IMR-90 (cell line): ENCODE data around the gene ELF2. TPM values are rescaled to one million over a fixed set of nuclear protein-coding genes. Genes with fewer than 3 reads are reported as not detected.

ENCODE experiments used
- ATAC-seq: fragments of 200-7000 bp; cut with Tn5 transposase; 2 replicates; pipeline ENCODE4 v1.9.1; 2020; ENCODE audit warnings: low read depth, mild to moderate bottlenecking, moderate library complexity
- BruUV-seq: library from RNA; stranded (reverse); fragments of 400-500 nt; replicated peaks from 2 replicates; lab custom pipeline; 2021; lab: Mats Ljungman, UMichigan
- CTCF ChIA-PET: fragments of 300-600 bp; formaldehyde crosslinking; extraction: SDS; loops from one replicate; lab custom pipeline; 2021; ENCODE audit warnings: antibody characterized with exemption; lab: Yijun Ruan, JAX
- POLR2A ChIA-PET: fragments of 300-600 bp; sonication (Branson Sonifier 250); formaldehyde crosslinking; loops from one replicate; lab custom pipeline; 2022; ENCODE audit warnings: antibody characterized with exemption; ENCODE audit not compliant: unreplicated experiment; lab: Charles Lee
- DNase-seq: peaks from one replicate; pipeline ENCODE4 v3.0.0; 2013
- H2AFZ ChIP-seq: replicated peaks from 2 replicates; pipeline ENCODE3; 2013; ENCODE audit warnings: low read length, mild to moderate bottlenecking; ENCODE audit not compliant: poor library complexity
- H2AK5ac ChIP-seq: 2 replicates; pipeline ENCODE4 v1.6.1; 2013; ENCODE audit warnings: low read depth, low read length, inconsistent platforms
- H2AK9ac ChIP-seq: replicated peaks from 2 replicates; pipeline ENCODE3; 2013; ENCODE audit warnings: mild to moderate bottlenecking, low read depth, low read length, moderate library complexity; ENCODE audit not compliant: poor library complexity
- H2BK120ac ChIP-seq: 2 replicates; pipeline ENCODE4 v1.6.1; 2013; ENCODE audit warnings: low read depth, low read length, inconsistent platforms
- H2BK15ac ChIP-seq: 3 replicates; pipeline ENCODE4 v1.6.1; 2013; ENCODE audit warnings: low read depth, low read length, inconsistent platforms
- H2BK20ac ChIP-seq: 2 replicates; pipeline ENCODE4 v1.6.1; 2013; ENCODE audit warnings: low read depth, mild to moderate bottlenecking, inconsistent platforms, low read length, moderate library complexity
- H2BK5ac ChIP-seq: 2 replicates; pipeline ENCODE4 v1.6.1; 2013; ENCODE audit warnings: mild to moderate bottlenecking, low read depth, low read length, inconsistent platforms; ENCODE audit not compliant: poor library complexity, severe bottlenecking
- H3K14ac ChIP-seq: replicated peaks from 2 replicates; pipeline ENCODE4 v1.6.1; 2013; ENCODE audit warnings: low read depth, low read length, inconsistent platforms
- H3K18ac ChIP-seq: 2 replicates; pipeline ENCODE4 v1.6.1; 2013; ENCODE audit warnings: low read depth, low read length, control low read depth
- H3K23ac ChIP-seq: 2 replicates; pipeline ENCODE4 v1.6.1; 2013; ENCODE audit warnings: low read depth, low read length, inconsistent platforms
- H3K27ac ChIP-seq: 2 replicates; pipeline ENCODE4 v1.5.1; 2013; ENCODE audit warnings: mild to moderate bottlenecking, control low read depth, low read length; ENCODE audit not compliant: insufficient read depth
- H3K27me3 ChIP-seq: 2 replicates; pipeline ENCODE4 v1.6.1; 2013; ENCODE audit warnings: low read length; ENCODE audit not compliant: control insufficient read depth, insufficient read depth
- H3K36me3 ChIP-seq: 2 replicates; pipeline ENCODE4 v1.6.1; 2013; ENCODE audit warnings: low read length, mixed read lengths; ENCODE audit not compliant: control insufficient read depth, insufficient read depth
- H3K4ac ChIP-seq: 2 replicates; pipeline ENCODE4 v1.6.1; 2013; ENCODE audit warnings: low read depth, low read length, inconsistent platforms
- H3K4me1 ChIP-seq: 2 replicates; pipeline ENCODE4 v1.6.1; 2013; ENCODE audit warnings: low read length, mixed read lengths; ENCODE audit not compliant: control insufficient read depth, insufficient read depth
- H3K4me2 ChIP-seq: 2 replicates; pipeline ENCODE4 v1.6.1; 2013; ENCODE audit warnings: low read depth, mild to moderate bottlenecking, control low read depth, low read length, moderate library complexity
- H3K4me3 ChIP-seq: 2 replicates; pipeline ENCODE4 v1.5.1; 2013; ENCODE audit warnings: low read depth, mild to moderate bottlenecking, control low read depth, low read length, moderate library complexity; ENCODE audit not compliant: insufficient read depth
- H3K56ac ChIP-seq: 2 replicates; pipeline ENCODE4 v1.6.1; 2013; ENCODE audit warnings: low read length, inconsistent platforms; ENCODE audit not compliant: insufficient read depth; ENCODE audit errors: extremely low read depth
- H3K79me1 ChIP-seq, 2 experiments: 2 replicates each; pipeline ENCODE4 v1.6.1; 2013; ENCODE audit warnings: low read length in 2 of 2, inconsistent platforms in 1 of 2, low read depth in 1 of 2
- H3K9ac ChIP-seq: 2 replicates; pipeline ENCODE4 v1.6.1; 2013; ENCODE audit warnings: low read depth, low read length, control low read depth
- H3K9me1 ChIP-seq: 2 replicates; pipeline ENCODE4 v1.6.1; 2013; ENCODE audit warnings: low read length, inconsistent platforms; ENCODE audit not compliant: insufficient read depth
- H3K9me3 ChIP-seq: 2 replicates; pipeline ENCODE4 v1.6.1; 2013; ENCODE audit warnings: low read length; ENCODE audit not compliant: control insufficient read depth, insufficient read depth
- H4K20me1 ChIP-seq: 2 replicates; pipeline ENCODE4 v1.6.1; 2013; ENCODE audit warnings: low read length, inconsistent platforms; ENCODE audit not compliant: insufficient read depth
- H4K5ac ChIP-seq: 2 replicates; pipeline ENCODE4 v1.6.1; 2013; ENCODE audit warnings: mild to moderate bottlenecking, low read depth, low read length, control low read depth
- H4K8ac ChIP-seq, 2 experiments: 2 replicates each; pipeline ENCODE4 v1.6.1; 2013; ENCODE audit warnings: low read depth in 2 of 2, low read length in 2 of 2, control low read depth in 1 of 2, inconsistent platforms in 1 of 2
- H4K91ac ChIP-seq: 2 replicates; pipeline ENCODE4 v1.6.1; 2013; ENCODE audit warnings: low read depth, low read length, inconsistent platforms; ENCODE audit not compliant: insufficient read depth
- BHLHE40 ChIP-seq: fragments of 150-350 bp; IDR thresholded peaks from 2 replicates; pipeline ENCODE4 v1.6.1; 2016; ENCODE audit warnings: mild to moderate bottlenecking, low read depth, low read length
- CEBPB ChIP-seq: IDR thresholded peaks from 2 replicates; pipeline ENCODE4 v1.6.1; 2012; ENCODE audit warnings: low read depth, low read length, improper control_type of control experiment
- CHD1 ChIP-seq: IDR thresholded peaks from 2 replicates; pipeline ENCODE4 v1.6.1; 2012; ENCODE audit warnings: low read depth, low read length, improper control_type of control experiment
- FOS ChIP-seq: fragments of 150-350 bp; IDR thresholded peaks from 2 replicates; pipeline ENCODE4 v1.6.1; 2016; ENCODE audit warnings: low read depth, low read length
- MAFK ChIP-seq: IDR thresholded peaks from 2 replicates; pipeline ENCODE4 v1.6.1; 2012; ENCODE audit warnings: low read depth, low read length, improper control_type of control experiment
- MAZ ChIP-seq: IDR thresholded peaks from 2 replicates; pipeline ENCODE4 v1.6.1; 2012; ENCODE audit warnings: low read depth, mild to moderate bottlenecking, low read length, improper control_type of control experiment, moderate library complexity, borderline replicate concordance
- MXI1 ChIP-seq: IDR thresholded peaks from 2 replicates; pipeline ENCODE4 v1.6.1; 2012; ENCODE audit warnings: low read depth, mild to moderate bottlenecking, low read length, moderate library complexity, borderline replicate concordance
- NFE2L2 ChIP-seq: fragments of 150-350 bp; IDR thresholded peaks from 2 replicates; pipeline ENCODE4 v1.6.1; 2016; ENCODE audit warnings: low read depth, mild to moderate bottlenecking, low read length
- POLR2A ChIP-seq: IDR thresholded peaks from 2 replicates; pipeline ENCODE4 v1.6.1; 2012; ENCODE audit warnings: mild to moderate bottlenecking, low read depth, low read length
- RAD21 ChIP-seq: IDR thresholded peaks from 2 replicates; pipeline ENCODE4 v1.6.1; 2012; ENCODE audit warnings: low read length, improper control_type of control experiment
- RCOR1 ChIP-seq: IDR thresholded peaks from 2 replicates; pipeline ENCODE4 v1.6.1; 2012; ENCODE audit warnings: mild to moderate bottlenecking, low read length, improper control_type of control experiment; ENCODE audit not compliant: insufficient replicate concordance
- RFX5 ChIP-seq: IDR thresholded peaks from 2 replicates; pipeline ENCODE4 v1.8.0; 2012; ENCODE audit warnings: low read depth, mild to moderate bottlenecking, low read length, moderate library complexity
- SMC3 ChIP-seq: fragments of 150-350 bp; IDR thresholded peaks from 2 replicates; pipeline ENCODE4 v1.6.1; 2016; ENCODE audit warnings: low read depth, mild to moderate bottlenecking, antibody characterized with exemption, low read length, moderate library complexity
- WGBS, 2 experiments: methylation state at CpG; one replicate each; pipeline versions ENCODE4 v1.1.5 to v1.1.7; 2013; ENCODE audit warnings: missing lambda C conversion rate in 2 of 2; ENCODE audit not compliant: insufficient read length in 1 of 2; ENCODE audit errors: extremely low coverage in 2 of 2; 5-methylcytosine and 5-hydroxymethylcytosine counted together
- dilution Hi-C: fragments of 300-500 bp; cut with HindIII; formaldehyde crosslinking; loops from one replicate; pipeline ENCODE4 v1.14.3; 2018; ENCODE audit warnings: low sequenced_read_pairs; ENCODE audit not compliant: unreplicated experiment
- in situ Hi-C: fragments of 300-500 bp; cut with MboI; formaldehyde crosslinking; loops from 3 replicates; pipeline ENCODE4 v1.14.3; 2019; ENCODE audit warnings: low sequenced_read_pairs, inconsistent platforms, mixed read lengths
- intact Hi-C: fragments of 100-400 bp; cut with micrococcal nuclease; formaldehyde crosslinking; loops from 2 replicates; pipeline ENCODE4 v1.10.0; 2022
- polyA plus RNA-seq, 3 experiments: library from polyadenylated mRNA; depleted of rRNA; stranded (reverse); fragments of >200 nt; gene quantifications; 2 replicates each; pipeline ENCODE4 v1.2.3, GENCODE V29; 2012; ENCODE audit warnings: low replicate concordance in 1 of 3
- total RNA-seq: library from RNA; depleted of rRNA; stranded (reverse); fragments of >200 nt; gene quantifications from 2 replicates; pipeline ENCODE4 v1.2.3, GENCODE V29; 2012
- TF ChIP-seq, protein P1 (sequence below): fragments of 150-350 bp; IDR thresholded peaks from 2 replicates; pipeline ENCODE4 v1.6.1; 2017; ENCODE audit warnings: mild to moderate bottlenecking, antibody characterized with exemption, low read length, low read depth
- TF ChIP-seq, protein P2 (sequence below): conservative IDR thresholded peaks from 2 replicates; pipeline ENCODE4 v1.5.1; 2012; ENCODE audit warnings: mild to moderate bottlenecking, low read depth, low read length, improper control_type of control experiment
- TF ChIP-seq, protein P3 (sequence below): fragments of 150-350 bp; IDR thresholded peaks from 2 replicates; pipeline ENCODE4 v1.6.1; 2016; ENCODE audit warnings: low read depth, mild to moderate bottlenecking, low read length, moderate library complexity, borderline replicate concordance

The ELF2 gene
- total and polyA plus RNA-seq, 2 of the 4 experiments (the other 2 are of a cell fraction) = 14.5 to 42.3 TPM

DNA sequence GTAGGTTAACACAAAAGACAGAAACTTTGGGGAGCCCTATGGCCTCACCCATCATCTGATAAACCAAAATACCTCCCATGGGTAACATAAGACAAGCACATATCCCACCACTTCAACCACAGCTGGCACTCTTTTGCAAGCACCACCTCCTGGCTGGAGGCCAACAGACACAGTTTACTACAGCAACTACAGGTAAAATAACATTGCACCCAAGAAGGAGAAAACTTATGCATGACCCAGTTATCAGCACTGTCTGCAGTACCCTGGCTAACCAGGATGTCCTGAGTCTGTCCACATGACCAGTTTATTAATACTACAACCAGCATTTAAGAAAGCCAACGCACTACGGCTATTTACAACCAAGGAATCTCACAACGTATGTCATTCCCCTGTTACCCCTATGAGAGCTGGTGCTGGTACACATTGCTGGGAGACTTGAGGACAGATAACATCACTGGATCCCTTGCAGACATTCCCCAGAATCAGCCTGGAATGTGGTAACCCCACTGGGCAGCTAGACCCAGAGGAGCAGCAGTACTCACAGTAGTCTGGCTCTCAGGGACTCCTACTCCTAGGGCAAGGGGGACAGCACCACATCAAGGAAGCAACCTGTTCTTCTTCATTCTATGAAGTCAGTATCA lies 32.0 kb downstream of the ELF2 start:
- no peak overlapping the region for H2BK5ac ChIP-seq
- intact Hi-C loops = loop anchor here (5.0 kb wide), 1 partner anchor 38 kb away; no protein-coding TSS in a partner anchor
- DNase-seq = no peak
- no peak overlapping the region for H3K14ac ChIP-seq
- POLR2A ChIA-PET = no interaction called here
- TF ChIP-seq RAD21 (no peak), CEBPB (no peak), MAFK (no peak), BHLHE40 (no peak), CHD1 (no peak), POLR2A (no peak), MXI1 (no peak), MAZ (no peak), RCOR1 (no peak), NFE2L2 (no peak), SMC3 (no peak), RFX5 (no peak), FOS (no peak)
- TF ChIP-seq, protein P1, sequence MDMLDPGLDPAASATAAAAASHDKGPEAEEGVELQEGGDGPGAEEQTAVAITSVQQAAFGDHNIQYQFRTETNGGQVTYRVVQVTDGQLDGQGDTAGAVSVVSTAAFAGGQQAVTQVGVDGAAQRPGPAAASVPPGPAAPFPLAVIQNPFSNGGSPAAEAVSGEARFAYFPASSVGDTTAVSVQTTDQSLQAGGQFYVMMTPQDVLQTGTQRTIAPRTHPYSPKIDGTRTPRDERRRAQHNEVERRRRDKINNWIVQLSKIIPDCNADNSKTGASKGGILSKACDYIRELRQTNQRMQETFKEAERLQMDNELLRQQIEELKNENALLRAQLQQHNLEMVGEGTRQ = no peak
- TF ChIP-seq, protein P2, sequence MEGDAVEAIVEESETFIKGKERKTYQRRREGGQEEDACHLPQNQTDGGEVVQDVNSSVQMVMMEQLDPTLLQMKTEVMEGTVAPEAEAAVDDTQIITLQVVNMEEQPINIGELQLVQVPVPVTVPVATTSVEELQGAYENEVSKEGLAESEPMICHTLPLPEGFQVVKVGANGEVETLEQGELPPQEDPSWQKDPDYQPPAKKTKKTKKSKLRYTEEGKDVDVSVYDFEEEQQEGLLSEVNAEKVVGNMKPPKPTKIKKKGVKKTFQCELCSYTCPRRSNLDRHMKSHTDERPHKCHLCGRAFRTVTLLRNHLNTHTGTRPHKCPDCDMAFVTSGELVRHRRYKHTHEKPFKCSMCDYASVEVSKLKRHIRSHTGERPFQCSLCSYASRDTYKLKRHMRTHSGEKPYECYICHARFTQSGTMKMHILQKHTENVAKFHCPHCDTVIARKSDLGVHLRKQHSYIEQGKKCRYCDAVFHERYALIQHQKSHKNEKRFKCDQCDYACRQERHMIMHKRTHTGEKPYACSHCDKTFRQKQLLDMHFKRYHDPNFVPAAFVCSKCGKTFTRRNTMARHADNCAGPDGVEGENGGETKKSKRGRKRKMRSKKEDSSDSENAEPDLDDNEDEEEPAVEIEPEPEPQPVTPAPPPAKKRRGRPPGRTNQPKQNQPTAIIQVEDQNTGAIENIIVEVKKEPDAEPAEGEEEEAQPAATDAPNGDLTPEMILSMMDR = no peak
- TF ChIP-seq, protein P3, sequence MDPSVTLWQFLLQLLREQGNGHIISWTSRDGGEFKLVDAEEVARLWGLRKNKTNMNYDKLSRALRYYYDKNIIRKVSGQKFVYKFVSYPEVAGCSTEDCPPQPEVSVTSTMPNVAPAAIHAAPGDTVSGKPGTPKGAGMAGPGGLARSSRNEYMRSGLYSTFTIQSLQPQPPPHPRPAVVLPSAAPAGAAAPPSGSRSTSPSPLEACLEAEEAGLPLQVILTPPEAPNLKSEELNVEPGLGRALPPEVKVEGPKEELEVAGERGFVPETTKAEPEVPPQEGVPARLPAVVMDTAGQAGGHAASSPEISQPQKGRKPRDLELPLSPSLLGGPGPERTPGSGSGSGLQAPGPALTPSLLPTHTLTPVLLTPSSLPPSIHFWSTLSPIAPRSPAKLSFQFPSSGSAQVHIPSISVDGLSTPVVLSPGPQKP = no peak
- H3K79me1 ChIP-seq = peaks cover 27 to 54% of the 10 kb centered on the region in 2 experiments
- H3K4me2 ChIP-seq = no peak overlapping the region
- in situ Hi-C loops = no loop called here
- H2BK15ac ChIP-seq = no peak overlapping the region
- H3K56ac ChIP-seq = no peak overlapping the region
- H3K4me3 ChIP-seq = no peak overlapping the region
- no peak overlapping the region for H4K5ac ChIP-seq
- H3K36me3 ChIP-seq = no peaks in the 10 kb centered on the region
- no peak overlapping the region for H2AK9ac ChIP-seq
- H3K4ac ChIP-seq = no peak overlapping the region
- dilution Hi-C loops = no loop called here
- CTCF ChIA-PET = no interaction called here
- H4K8ac ChIP-seq = no peak overlapping the region
- no peak overlapping the region for H2AFZ ChIP-seq
- WGBS, 2 experiments = no CpG with 5 or more reads among the region's 3 CpGs
- no peak overlapping the region for H3K23ac ChIP-seq
- no peak overlapping the region for H4K91ac ChIP-seq
- H4K20me1 ChIP-seq = peaks cover 36% of the 10 kb centered on the region
- no peak overlapping the region for H3K18ac ChIP-seq
- H3K27ac ChIP-seq = no peak overlapping the region
- H2BK20ac ChIP-seq = no peak overlapping the region
- H3K9me3 ChIP-seq = no peaks in the 10 kb centered on the region
- H2BK120ac ChIP-seq = no peak overlapping the region
- no TSS peak for BruUV-seq
- peaks cover 11% of the 10 kb centered on the region for H3K4me1 ChIP-seq
- peaks cover 8% of the 10 kb centered on the region; the same call in 1 of the 2 replicates for H3K9me1 ChIP-seq
- ATAC-seq = peak; percentile 16; the same call in 1 of the 2 replicates
- no peaks in the 10 kb centered on the region for H3K27me3 ChIP-seq
- no peak overlapping the region for H3K9ac ChIP-seq
- 0 out of 2 replicates have a peak overlapping the region, but pooled peaks have one; percentile 27 for H2AK5ac ChIP-seq
